Activated T-cell treated with anti-CD3 and anti-CD28 coated beads, Interleukin-2, amount 50 U/mL, for 24 hours (primary cell): ENCODE results near the gene CCR5.
"Not testable (repeated sequence)": the region's sequence is repeated elsewhere in the genome, so short reads cannot be mapped to it uniquely, and the experiment has no call there.

Experiments used
- DNase-seq: peaks from one replicate; pipeline ENCODE4 v3.0.0-alpha.2; 2020
- H3K27ac Mint-ChIP-seq: 2 replicates; pipeline ENCODE4 v1.8.0; 2020; ENCODE audit warnings: mild to moderate bottlenecking, mixed read lengths
- H3K27me3 Mint-ChIP-seq: 2 replicates; pipeline ENCODE4 v1.8.0; 2020; ENCODE audit warnings: mixed read lengths
- H3K36me3 Mint-ChIP-seq: 2 replicates; pipeline ENCODE4 v1.8.0; 2020; ENCODE audit warnings: low read depth, mixed read lengths
- H3K4me1 Mint-ChIP-seq: 2 replicates; pipeline ENCODE4 v1.8.0; 2020; ENCODE audit warnings: low read depth, mixed read lengths
- H3K4me3 Mint-ChIP-seq: 2 replicates; pipeline ENCODE4 v1.8.0; 2020; ENCODE audit warnings: mild to moderate bottlenecking, moderate library complexity, mixed read lengths
- H3K9me3 Mint-ChIP-seq: 2 replicates; pipeline ENCODE4 v1.8.0; 2020; ENCODE audit warnings: mixed read lengths

The CCR5 gene

DNA sequence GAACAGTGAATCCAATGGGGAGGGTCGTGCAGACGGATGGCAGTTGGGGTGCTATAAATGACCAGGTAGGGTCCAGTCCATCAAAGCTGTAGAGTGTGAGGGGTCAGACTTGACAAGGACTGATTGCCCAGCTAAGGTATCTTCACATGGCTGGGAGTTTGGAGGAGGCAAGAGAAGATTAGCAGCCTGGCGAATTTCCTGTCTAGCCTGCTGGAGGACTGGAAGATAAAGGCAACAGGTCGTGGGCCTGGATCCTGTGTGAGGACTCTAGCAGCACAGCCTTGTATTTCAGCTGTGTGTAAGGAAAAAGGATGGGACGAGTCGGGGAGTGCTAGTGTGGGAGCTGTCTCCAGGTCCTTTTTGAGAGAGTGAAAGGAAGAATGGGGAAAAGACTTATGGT is 18.6 kb downstream of the CCR5 start:
- no peak overlapping the region for H3K27ac Mint-ChIP-seq
- peaks cover 2% of the 10 kb centered on the region for H3K4me1 Mint-ChIP-seq
- no peaks in the 10 kb centered on the region for H3K9me3 Mint-ChIP-seq
- no peaks in the 10 kb centered on the region for H3K36me3 Mint-ChIP-seq
- no peaks in the 10 kb centered on the region for H3K27me3 Mint-ChIP-seq
- DNase-seq = no peak
- no peak overlapping the region for H3K4me3 Mint-ChIP-seq

DNA sequence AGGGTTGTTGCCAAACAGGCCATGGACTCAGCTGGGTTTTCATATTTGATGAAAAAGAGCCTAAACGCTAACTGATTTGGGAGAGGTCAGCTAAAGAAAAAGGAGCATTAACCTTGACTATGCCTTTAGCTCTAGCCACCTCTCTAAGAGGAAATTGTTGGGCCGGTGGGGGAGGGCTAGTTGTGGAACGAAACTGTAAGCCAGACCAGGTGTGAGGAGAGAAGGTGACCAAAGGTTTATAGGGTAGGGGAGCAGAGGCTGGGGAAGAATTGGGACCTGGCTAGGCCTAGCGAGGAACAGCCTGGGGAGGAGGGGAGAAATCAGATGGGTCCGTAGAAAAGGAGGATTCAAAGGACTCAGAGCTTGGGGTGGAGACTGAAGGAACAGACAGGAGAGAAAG is 20.8 kb downstream of the CCR5 start:
- not testable (repeated sequence) for H3K4me3 Mint-ChIP-seq, H3K9me3 Mint-ChIP-seq, H3K27me3 Mint-ChIP-seq, H3K36me3 Mint-ChIP-seq, H3K4me1 Mint-ChIP-seq, H3K27ac Mint-ChIP-seq, DNase-seq

DNA sequence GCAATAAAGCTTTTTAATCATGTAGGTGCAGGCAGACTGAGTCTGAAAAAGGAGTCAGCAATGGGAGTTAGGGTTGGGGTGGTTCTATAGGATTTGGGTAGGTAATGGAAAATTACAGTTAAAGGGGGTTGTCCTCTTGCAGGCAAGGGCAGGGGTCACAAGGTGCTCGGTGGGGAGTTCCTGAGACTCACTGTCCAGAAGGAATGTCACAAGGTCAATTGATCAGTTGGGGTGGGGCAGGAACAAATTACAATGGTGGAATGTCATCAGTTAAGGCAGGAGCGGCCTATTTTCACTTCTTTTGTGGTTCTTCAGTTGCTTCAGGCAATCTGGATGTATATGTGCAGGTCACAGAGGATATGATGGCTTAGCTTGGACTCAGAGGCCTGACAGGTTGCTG is 22.3 kb downstream of the CCR5 start:
- DNase-seq = no peak
- Mint-ChIP-seq H3K9me3 (no peaks in the 10 kb centered on the region), H3K4me3 (no peak overlapping the region), H3K27me3 (no peaks in the 10 kb centered on the region), H3K27ac (no peak overlapping the region), H3K4me1 (peaks cover 8% of the 10 kb centered on the region), H3K36me3 (no peaks in the 10 kb centered on the region)

DNA sequence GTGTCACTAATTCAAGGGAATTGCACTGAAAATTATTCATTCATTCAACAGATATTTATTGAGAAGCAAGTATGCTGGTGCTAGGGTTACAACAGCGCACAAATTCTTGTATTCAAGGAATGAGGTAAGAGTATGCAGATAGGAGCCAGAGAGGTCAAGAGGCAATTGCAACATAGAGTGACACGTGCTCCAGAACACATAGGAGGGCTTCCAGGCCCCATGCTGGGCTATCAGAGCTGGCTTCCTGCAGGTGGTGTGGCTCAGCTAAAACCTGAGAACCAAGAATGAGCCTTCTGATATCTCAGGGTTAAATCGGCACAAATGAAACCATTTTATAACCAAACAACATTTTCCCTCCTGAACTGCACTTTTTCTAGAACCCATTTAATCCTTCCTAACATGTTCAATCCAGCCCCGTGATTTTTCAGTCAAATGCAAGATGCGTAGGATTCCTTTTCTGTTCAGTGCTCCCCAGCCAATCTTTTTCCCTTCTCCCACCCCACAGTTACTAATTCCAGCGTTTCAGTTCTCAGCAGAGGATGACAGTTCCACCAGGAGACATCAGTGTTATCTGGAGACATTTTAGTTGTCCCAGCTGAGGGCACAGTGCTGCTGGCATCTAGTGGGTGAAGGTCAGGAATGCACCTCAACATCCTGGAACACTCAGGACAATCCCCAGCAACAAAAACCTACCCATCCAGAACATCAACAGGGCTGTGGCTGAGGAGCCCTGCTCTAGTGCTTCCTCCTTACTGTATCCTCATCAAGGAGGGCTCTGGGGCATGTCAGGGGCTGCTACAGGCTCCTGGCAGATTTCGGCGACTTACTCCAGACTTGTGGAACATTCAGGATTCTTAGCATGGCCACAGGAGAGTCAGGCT is 23.0 kb downstream of the CCR5 start:
- Mint-ChIP-seq H3K4me1 (peaks cover 8% of the 10 kb centered on the region), H3K9me3 (no peaks in the 10 kb centered on the region), H3K27me3 (no peaks in the 10 kb centered on the region), H3K36me3 (no peaks in the 10 kb centered on the region), H3K4me3 (no peak overlapping the region), H3K27ac (no peak overlapping the region)
- no peak for DNase-seq

DNA sequence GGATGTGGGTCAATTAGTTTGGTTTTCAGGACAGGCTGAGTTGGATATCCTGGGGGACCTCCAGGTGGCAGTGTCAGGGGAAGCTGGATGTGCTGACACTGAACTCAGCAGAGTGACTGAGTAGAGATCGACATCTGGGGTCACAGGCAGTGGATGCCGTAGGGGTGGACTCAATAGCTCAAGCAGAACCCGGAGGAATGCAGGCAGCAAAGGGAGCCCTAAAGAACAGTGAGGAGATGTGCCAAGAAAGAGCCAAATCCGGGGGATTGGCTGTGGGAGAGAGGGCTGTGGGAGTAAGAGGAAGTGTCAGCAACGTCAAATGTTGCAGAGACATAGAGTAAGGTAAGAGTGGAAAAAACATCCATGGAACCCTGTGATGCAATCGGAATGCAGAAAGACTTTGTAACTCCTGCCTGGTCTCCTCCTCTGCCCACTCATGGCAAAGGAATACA is 24.5 kb downstream of the CCR5 start:
- Mint-ChIP-seq H3K27me3 (no peaks in the 10 kb centered on the region), H3K9me3 (no peaks in the 10 kb centered on the region), H3K4me1 (peaks cover 8% of the 10 kb centered on the region), H3K27ac (no peak overlapping the region), H3K36me3 (no peaks in the 10 kb centered on the region), H3K4me3 (no peak overlapping the region)
- no peak for DNase-seq

DNA sequence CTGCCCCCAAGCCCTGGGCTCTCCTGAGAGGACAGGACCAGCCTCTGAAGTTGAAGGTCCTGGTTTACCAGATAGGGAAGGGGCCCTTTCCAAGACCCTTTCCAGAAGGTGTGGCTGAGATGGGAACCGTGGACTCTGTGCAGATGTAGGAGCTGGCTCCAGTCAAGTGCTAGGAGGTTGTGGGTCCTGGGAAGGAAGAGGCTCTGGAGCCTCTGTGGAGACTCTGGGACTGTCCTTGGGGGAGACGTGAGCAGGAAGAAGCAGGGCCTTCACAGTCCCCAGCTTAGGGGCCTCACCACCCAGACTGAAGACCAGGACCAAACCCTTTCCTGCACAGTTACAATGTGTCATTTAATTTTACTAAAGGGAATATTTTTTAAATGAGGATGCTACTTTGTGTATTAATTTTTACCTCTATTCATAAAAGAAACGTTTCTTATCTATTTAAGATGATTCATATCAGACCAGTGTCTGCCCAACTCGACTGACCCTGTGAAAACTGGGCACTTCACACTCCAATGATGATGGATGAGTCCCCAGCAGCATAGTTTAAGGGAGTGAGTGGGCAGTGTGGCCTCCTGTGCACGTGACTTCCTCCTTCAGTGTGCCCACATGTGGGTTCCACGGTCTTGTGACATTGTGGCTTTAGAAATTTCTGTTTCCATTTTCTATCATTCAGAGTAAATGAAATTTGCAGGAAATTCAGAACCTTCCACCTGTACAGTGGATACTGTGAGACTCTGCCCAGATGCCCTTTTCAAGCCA is 25.2 kb downstream of the CCR5 start:
- H3K4me3 Mint-ChIP-seq = no peak overlapping the region
- H3K27ac Mint-ChIP-seq = no peak overlapping the region
- no peaks in the 10 kb centered on the region for H3K36me3 Mint-ChIP-seq

DNA sequence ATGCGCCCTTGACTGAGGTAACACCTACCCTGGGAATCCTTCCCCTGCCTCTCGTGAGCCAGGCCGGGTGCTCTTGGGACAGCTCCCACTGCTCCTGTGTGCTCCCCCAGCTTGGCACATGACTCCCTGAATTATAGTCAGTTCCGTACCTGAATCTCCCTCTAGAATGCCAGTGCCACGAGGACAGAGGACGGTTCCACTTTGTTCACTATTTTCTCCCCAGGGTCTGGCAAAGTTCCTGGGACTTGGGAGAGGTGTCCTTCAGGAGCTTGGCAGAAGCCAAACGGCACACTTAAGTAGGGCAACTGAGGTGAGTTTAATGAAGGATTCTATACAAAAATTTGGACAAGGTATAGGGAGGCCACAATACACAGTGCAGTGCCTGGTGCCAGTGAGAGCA is 26.4 kb downstream of the CCR5 start:
- DNase-seq = no peak
- Mint-ChIP-seq H3K27ac (no peak overlapping the region), H3K36me3 (no peaks in the 10 kb centered on the region), H3K4me1 (peaks cover 8% of the 10 kb centered on the region), H3K27me3 (no peaks in the 10 kb centered on the region), H3K4me3 (no peak overlapping the region), H3K9me3 (no peaks in the 10 kb centered on the region)

More for the DNA sequence above, 25.2 kb downstream of the CCR5 start:
- peaks cover 8% of the 10 kb centered on the region for H3K4me1 Mint-ChIP-seq
- H3K9me3 Mint-ChIP-seq = no peaks in the 10 kb centered on the region
- no peaks in the 10 kb centered on the region for H3K27me3 Mint-ChIP-seq
- no peak for DNase-seq

DNA sequence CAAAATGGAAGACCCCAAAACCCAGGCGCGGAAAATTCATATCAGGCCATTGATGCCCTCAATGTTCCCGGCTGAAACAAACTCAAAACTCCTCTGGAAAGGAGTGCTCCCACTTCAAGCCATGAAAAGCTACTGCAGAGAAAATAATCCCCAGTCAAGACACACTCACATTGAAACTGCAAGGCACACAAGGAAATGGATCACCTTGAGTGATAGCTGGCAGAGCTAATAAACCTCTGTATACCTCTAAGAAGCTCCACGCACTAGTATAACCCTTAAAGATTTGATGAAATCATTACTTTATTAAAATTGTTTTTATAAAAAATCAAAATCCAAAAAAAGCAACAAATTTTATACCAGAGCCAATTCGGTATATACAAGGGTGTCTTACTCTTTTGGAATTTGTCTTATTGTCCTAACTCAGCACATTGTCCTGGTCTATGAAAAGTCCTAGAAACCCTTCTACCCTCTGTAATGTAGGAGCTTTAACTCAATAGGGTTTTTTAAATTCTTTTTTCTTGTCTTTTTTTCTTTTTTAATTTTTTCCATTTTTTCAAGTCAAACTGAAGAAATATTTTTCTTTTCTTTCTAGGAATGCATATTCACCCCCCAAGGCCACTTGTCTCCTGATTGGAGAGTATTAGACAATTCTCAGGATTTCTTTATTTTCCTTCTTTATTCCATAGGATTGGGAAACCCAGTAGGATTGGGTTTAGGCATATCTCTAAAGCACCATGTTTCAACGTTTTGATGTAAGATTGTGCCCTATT is 27.6 kb downstream of the CCR5 start:
- no peak overlapping the region for H3K27ac Mint-ChIP-seq
- DNase-seq = no peak
- H3K9me3 Mint-ChIP-seq = peaks cover 4% of the 10 kb centered on the region
- peaks cover 4% of the 10 kb centered on the region for H3K27me3 Mint-ChIP-seq
- H3K4me3 Mint-ChIP-seq = no peak overlapping the region
- no peaks in the 10 kb centered on the region for H3K36me3 Mint-ChIP-seq
- H3K4me1 Mint-ChIP-seq = peaks cover 8% of the 10 kb centered on the region

DNA sequence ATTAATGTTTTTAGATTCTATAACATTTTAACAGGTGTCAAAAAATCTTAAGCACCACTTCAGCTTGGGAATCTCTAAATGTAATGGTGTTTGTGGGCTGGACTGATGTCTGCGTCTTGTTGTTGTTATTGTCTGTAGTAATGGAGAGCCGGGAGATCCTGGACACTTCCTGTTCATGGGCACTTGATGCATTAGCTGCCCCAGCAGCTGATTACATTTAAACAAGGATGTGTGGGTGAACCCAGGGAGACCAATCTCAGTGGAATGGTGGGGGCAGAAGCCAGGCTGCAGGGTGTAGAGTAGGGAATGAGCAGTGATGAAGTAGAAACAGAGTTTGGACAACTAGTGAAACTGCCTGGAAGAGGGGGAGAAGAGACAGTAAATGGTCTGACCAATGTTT is 28.4 kb downstream of the CCR5 start:
- no peak for DNase-seq
- H3K9me3 Mint-ChIP-seq = peaks cover 4% of the 10 kb centered on the region
- no peaks in the 10 kb centered on the region for H3K36me3 Mint-ChIP-seq
- H3K27ac Mint-ChIP-seq = no peak overlapping the region
- H3K4me3 Mint-ChIP-seq = no peak overlapping the region
- peaks cover 4% of the 10 kb centered on the region for H3K27me3 Mint-ChIP-seq
- H3K4me1 Mint-ChIP-seq = peaks cover 8% of the 10 kb centered on the region

DNA sequence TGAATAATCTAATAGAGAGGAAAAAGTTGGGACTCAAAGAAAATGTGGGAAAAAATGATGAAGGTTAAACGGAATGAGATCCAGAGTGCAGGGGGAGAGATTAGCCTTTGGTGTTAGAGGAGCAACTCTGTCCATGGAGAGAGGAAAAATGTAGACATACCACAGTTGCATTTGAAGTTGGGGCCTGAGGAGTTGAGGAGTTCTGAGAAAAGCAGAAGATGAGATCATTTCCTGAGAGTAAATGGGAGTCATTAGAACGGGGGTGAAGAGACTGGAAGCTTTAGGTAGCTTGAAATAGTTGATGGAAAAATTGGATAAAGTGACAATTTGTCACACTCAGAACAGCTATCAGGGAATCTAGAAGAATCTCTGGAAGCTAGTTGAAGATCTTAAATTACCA is 28.8 kb downstream of the CCR5 start:
- Mint-ChIP-seq H3K4me1 (peaks cover 8% of the 10 kb centered on the region), H3K4me3 (no peak overlapping the region), H3K9me3 (peaks cover 4% of the 10 kb centered on the region), H3K27me3 (peaks cover 4% of the 10 kb centered on the region), H3K36me3 (no peaks in the 10 kb centered on the region), H3K27ac (no peak overlapping the region)
- no peak for DNase-seq

DNA sequence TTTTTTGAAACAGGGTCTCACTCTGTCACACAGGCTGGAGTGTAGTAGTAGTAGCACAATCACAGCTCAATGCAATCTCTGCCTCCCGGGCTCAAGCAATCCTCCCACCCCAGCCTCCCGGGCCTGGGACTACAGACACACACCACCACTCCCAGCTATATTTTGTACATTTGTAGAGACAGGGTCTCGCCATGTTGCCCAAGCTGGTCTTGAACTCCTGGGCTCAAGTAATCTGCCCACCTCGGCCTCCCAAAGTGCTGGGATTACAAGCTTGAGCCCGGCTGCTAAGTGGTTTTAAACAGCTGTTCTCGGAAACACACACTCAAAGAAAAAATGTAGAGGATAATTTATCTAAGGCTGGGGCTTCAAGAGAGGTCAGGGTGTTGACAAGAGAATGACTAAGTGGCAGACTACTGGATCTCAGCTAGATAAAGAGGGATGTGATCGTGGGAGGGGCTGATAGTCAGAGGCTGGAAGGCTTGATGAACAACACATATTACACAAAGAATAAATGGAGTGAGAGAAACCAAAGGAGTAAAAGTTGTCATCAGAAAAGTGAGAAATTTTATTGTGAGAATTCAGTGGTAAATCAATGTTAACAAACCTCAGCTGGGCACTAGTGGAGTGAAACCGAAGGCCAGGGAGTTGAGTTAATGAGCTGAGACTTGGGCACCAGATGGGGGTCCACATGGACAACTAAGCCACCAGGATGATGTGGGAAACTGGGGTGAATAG is 29.4 kb downstream of the CCR5 start:
- no peak overlapping the region for H3K4me3 Mint-ChIP-seq
- H3K9me3 Mint-ChIP-seq = peaks cover 4% of the 10 kb centered on the region
- H3K27me3 Mint-ChIP-seq = peaks cover 4% of the 10 kb centered on the region
- H3K27ac Mint-ChIP-seq = no peak overlapping the region
- no peak for DNase-seq
- peaks cover 8% of the 10 kb centered on the region for H3K4me1 Mint-ChIP-seq
- no peaks in the 10 kb centered on the region for H3K36me3 Mint-ChIP-seq

DNA sequence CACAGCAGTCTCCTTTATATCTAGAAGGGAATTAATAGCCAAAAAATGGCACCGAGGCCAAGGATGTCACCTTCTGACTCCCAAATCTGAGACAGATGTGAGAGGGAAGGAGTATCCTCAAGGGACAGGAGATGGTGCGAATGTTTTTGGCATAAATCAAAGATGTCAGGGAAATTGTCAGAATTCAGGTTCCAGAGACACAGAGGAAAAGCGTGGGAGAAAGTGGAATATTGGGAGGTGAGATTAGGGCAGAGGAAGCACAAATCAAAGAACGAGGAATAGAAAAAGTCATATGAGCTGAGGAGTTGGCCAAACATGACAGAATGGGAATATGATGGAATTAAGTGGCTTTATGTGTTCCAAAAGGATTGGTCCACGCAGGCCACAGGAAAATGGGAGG is 30.1 kb downstream of the CCR5 start:
- Mint-ChIP-seq H3K4me1 (peaks cover 7% of the 10 kb centered on the region), H3K27ac (no peak overlapping the region), H3K36me3 (no peaks in the 10 kb centered on the region), H3K27me3 (peaks cover 4% of the 10 kb centered on the region), H3K9me3 (peaks cover 4% of the 10 kb centered on the region), H3K4me3 (no peak overlapping the region)
- DNase-seq = no peak

DNA sequence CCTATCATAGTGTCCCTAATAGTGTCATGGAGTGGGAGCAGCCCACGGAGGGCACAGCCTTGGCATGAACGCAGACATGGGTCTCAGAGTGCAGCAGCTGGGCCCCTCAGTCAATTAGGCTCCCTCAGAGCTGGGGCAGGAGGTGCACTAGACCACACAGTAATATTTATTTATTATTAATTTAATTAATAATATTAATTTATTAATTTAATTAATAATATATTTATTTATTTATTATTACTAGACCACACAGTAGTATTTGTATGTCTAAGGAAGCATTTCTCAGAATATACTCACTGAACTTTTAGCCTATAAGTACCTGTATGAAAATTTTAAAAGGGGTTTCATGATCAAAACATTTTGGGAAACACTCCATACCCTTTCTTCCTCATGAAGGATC is 30.8 kb downstream of the CCR5 start:
- H3K27ac Mint-ChIP-seq = no peak overlapping the region
- H3K36me3 Mint-ChIP-seq = no peaks in the 10 kb centered on the region
- no peak for DNase-seq
- no peak overlapping the region for H3K4me3 Mint-ChIP-seq
- H3K9me3 Mint-ChIP-seq = peaks cover 4% of the 10 kb centered on the region
- peaks cover 5% of the 10 kb centered on the region for H3K4me1 Mint-ChIP-seq
- peaks cover 4% of the 10 kb centered on the region for H3K27me3 Mint-ChIP-seq

DNA sequence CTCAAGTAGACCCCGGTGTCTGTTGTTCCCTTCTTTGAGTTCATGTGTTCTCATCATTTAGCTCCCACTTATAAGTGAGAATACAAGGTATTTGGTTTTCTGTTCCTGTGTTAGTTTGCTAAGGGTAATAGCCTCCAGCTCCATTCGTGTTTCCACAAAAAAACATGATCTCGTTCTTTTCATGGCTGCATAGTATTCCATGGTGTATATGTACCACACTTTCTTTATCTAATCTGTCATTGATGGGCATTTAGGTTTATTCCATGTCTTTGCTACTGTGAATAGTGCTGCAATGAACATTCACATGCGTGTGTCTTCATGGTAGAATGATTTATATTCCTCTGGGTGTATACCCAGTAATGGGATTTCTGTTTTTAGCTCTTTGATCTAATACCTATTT is 32.2 kb downstream of the CCR5 start:
- DNase-seq, H3K27me3 Mint-ChIP-seq, H3K27ac Mint-ChIP-seq, H3K36me3 Mint-ChIP-seq, H3K4me3 Mint-ChIP-seq, H3K9me3 Mint-ChIP-seq: not testable (repeated sequence)
- H3K4me1 Mint-ChIP-seq = peaks cover 16% of the 10 kb centered on the region
